ENCODE results near the gene GZMA. TPM values are rescaled to one million over a fixed set of nuclear protein-coding genes. Genes with fewer than 3 reads are reported as not detected.

GZMA gene
- total RNA-seq, 1 experiment from 2014 or later: not detected

- no peak overlapping the region for H2BK15ac ChIP-seq (ENCODE audit: low read depth, low read length)
- DNase-seq: no peak
- no peaks in the 10 kb centered on the region for H3K79me2 ChIP-seq (ENCODE audit: insufficient read depth, low read length)
- no peak overlapping the region for H2AK5ac ChIP-seq (ENCODE audit: insufficient read length, low read length)
- no peak overlapping the region for H2AFZ ChIP-seq (ENCODE audit: low read length)
- H3K18ac ChIP-seq (ENCODE audit: insufficient read length, low read depth, low read length): no peak overlapping the region
- TF ChIP-seq CTCF (conservative IDR thresholded peaks at IDR 0.05): no peak
- no peaks in the 10 kb centered on the region for H3K9me3 ChIP-seq (ENCODE audit: control insufficient read depth, low read depth, low read length)
- no peak overlapping the region for H3K56ac ChIP-seq (ENCODE audit: insufficient read length, low read depth, low read length)
- H3K4me2 ChIP-seq (ENCODE audit: insufficient read depth, insufficient read length, low read length): no peak overlapping the region
- no CpG with 5 or more reads among the region's 3 CpGs for WGBS (ENCODE audit: extremely low coverage, insufficient read length, low lambda C conversion rate)
- H2BK5ac ChIP-seq (ENCODE audit: insufficient read length, low read length): no peak overlapping the region
- H3K79me1 ChIP-seq (ENCODE audit: insufficient read depth, low read depth, low read length, poor library complexity, severe bottlenecking): no peaks in the 10 kb centered on the region
- no peaks in the 10 kb centered on the region for H4K20me1 ChIP-seq (ENCODE audit: control insufficient read depth, insufficient read depth, insufficient read length)
- Mint-ChIP-seq H3K27ac (no peak overlapping the region), H3K4me1 (peaks cover 10% of the 10 kb centered on the region in 2 experiments), H3K4me3 (no peak overlapping the region), H3K27me3 (ENCODE audit: low read depth) (no peaks in the 10 kb centered on the region; the same call in 1 of the 2 replicates), H3K9me3 (no peaks in the 10 kb centered on the region), H3K36me3 (ENCODE audit: insufficient read depth in 1 of 3, low read depth in 3 of 3) (no peaks in the 10 kb centered on the region)
- H3K23ac ChIP-seq (ENCODE audit: insufficient read length, low read depth, low read length): no peak overlapping the region
- H3K27me3 ChIP-seq (ENCODE audit: insufficient read depth, low read length): no peaks in the 10 kb centered on the region
- no peak overlapping the region for H3K14ac ChIP-seq (ENCODE audit: insufficient read depth, low read length)
- H3T11ph ChIP-seq (ENCODE audit: low read length): no peak overlapping the region
- H3K27ac ChIP-seq (ENCODE audit: insufficient read length, low read depth, low read length): no peak overlapping the region
- peaks cover 3% of the 10 kb centered on the region for H3K4me1 ChIP-seq (ENCODE audit: insufficient read depth, low read length)
- H4K91ac ChIP-seq (ENCODE audit: insufficient read length, low read depth, low read length): no peak overlapping the region
- H4K8ac ChIP-seq (replicated peaks; ENCODE audit: insufficient read length, low read depth, low read length): no peak overlapping the region
- H2BK120ac ChIP-seq (ENCODE audit: low read depth, low read length, poor library complexity, severe bottlenecking): no peak overlapping the region
- H2BK20ac ChIP-seq (ENCODE audit: low read depth, low read length, poor library complexity, severe bottlenecking): no peak overlapping the region
- H3K23me2 ChIP-seq (ENCODE audit: insufficient read length, low read depth, low read length, poor library complexity, severe bottlenecking): no peaks in the 10 kb centered on the region
- no peak overlapping the region for H3K4ac ChIP-seq (ENCODE audit: low read depth, low read length)
- no peak overlapping the region for H2BK12ac ChIP-seq (ENCODE audit: insufficient read length, low read depth, low read length)
- H3K9ac ChIP-seq (ENCODE audit: extremely low read depth, insufficient read length, low read length): no peak overlapping the region
- H4K5ac ChIP-seq (ENCODE audit: insufficient read length, low read depth, low read length): no peak overlapping the region
Observed at GRCh38 chr5:55114061-55114460, 11.6 kb downstream of the GZMA start.
